Upper lobe of left lung (tissue), 4 donors: ENCODE results near the gene FAM171A2.

ENCODE experiments used
- CTCF ChIP-seq, 6 experiments: fragments of 450-650 bp in 4 of 6; fragments of 200-600 bp in 2 of 6; sonication (generic) in 2 of 6; IDR thresholded peaks; one replicate each; pipeline ENCODE4 v1.5.1; 2016 to 2019; ENCODE audit warnings: antibody characterized with exemption in 6 of 6
- EP300 ChIP-seq, 4 donors: sonication (generic); formaldehyde crosslinking; IDR thresholded peaks; one replicate each; pipeline ENCODE4 v1.5.1; 2017; ENCODE audit warnings: antibody characterized with exemption in 4 of 4, control low read depth in 2 of 4
- POLR2A ChIP-seq, 4 donors: fragments of 450-650 bp; IDR thresholded peaks; one replicate each; pipeline ENCODE4 v1.5.1; 2016 to 2017; ENCODE audit warnings: antibody characterized with exemption in 4 of 4, mild to moderate bottlenecking in 2 of 4

- TF ChIP-seq POLR2A (IDR thresholded peaks at IDR 0.05): peak in 2 of 4 donors; percentile 16 to 44
- TF ChIP-seq CTCF (IDR thresholded peaks at IDR 0.05): peak in 1 of 6 experiments; percentile 12
- TF ChIP-seq EP300 (IDR thresholded peaks at IDR 0.05): no peak
Observed at GRCh38 chr17:44385287-44386181, 21.9 kb upstream of the FAM171A2 start.
